Astrocyte (in vitro differentiated cells and primary cell): ENCODE data around the gene VPS13D. TPM values are rescaled to one million over a fixed set of nuclear protein-coding genes. Genes with fewer than 3 reads are reported as not detected.

Experiments
- DNase-seq: peaks from one replicate; pipeline ENCODE4 v3.0.0-alpha.2; 2010; ENCODE audit warnings: low read depth
- FAIRE-seq: peaks from 2 replicates; lab custom pipeline; 2011; peaks lifted over from hg19 to GRCh38; lab: Jason Lieb, UNC
- H2AFZ ChIP-seq: 2 replicates; pipeline ENCODE4 v1.6.0; 2012; ENCODE audit warnings: low read depth, low read length, inconsistent platforms
- H3K27ac ChIP-seq: 2 replicates; pipeline ENCODE4 v1.5.1; 2011; ENCODE audit warnings: low read depth, low read length, inconsistent platforms
- H3K27me3 ChIP-seq: 2 replicates; pipeline ENCODE4 v1.6.0; 2011; ENCODE audit warnings: low read length, inconsistent platforms; ENCODE audit not compliant: insufficient read depth
- H3K36me3 ChIP-seq: 2 replicates; pipeline ENCODE4 v1.5.1; 2011; ENCODE audit warnings: low read length, inconsistent platforms; ENCODE audit not compliant: insufficient read depth
- H3K4me1 ChIP-seq: 2 replicates; pipeline ENCODE4 v1.5.1; 2011; ENCODE audit warnings: low read length, inconsistent platforms; ENCODE audit not compliant: insufficient read depth
- H3K4me2 ChIP-seq: 2 replicates; pipeline ENCODE4 v1.6.0; 2012; ENCODE audit warnings: low read length, inconsistent platforms
- H3K4me3 ChIP-seq: 2 replicates; pipeline ENCODE4 v1.5.1; 2011; ENCODE audit warnings: low read depth, mild to moderate bottlenecking, low read length, inconsistent platforms; ENCODE audit not compliant: insufficient read depth
- H3K79me2 ChIP-seq: 2 replicates; pipeline ENCODE4 v1.6.0; 2012; ENCODE audit warnings: mild to moderate bottlenecking, low read length, inconsistent platforms; ENCODE audit not compliant: insufficient read depth
- H3K9ac ChIP-seq: 2 replicates; pipeline ENCODE4 v1.6.0; 2012; ENCODE audit warnings: mild to moderate bottlenecking, low read length, inconsistent platforms
- H3K9me3 ChIP-seq: 2 replicates; pipeline ENCODE4 v1.5.1; 2012; ENCODE audit warnings: low read depth, mild to moderate bottlenecking, low read length, inconsistent platforms; ENCODE audit not compliant: insufficient read depth
- H4K20me1 ChIP-seq: 2 replicates; pipeline ENCODE4 v1.6.0; 2012; ENCODE audit warnings: low read length, inconsistent platforms; ENCODE audit not compliant: insufficient read depth
- H3K27ac Mint-ChIP-seq: one replicate; pipeline ENCODE4 v1.8.0; 2021; ENCODE audit warnings: mild to moderate bottlenecking, mixed read lengths; ENCODE audit not compliant: unreplicated experiment
- H3K27me3 Mint-ChIP-seq: one replicate; pipeline ENCODE4 v1.8.0; 2021; ENCODE audit warnings: low read depth, mixed read lengths; ENCODE audit not compliant: unreplicated experiment
- H3K36me3 Mint-ChIP-seq: one replicate; pipeline ENCODE4 v1.8.0; 2021; ENCODE audit warnings: low read depth, mixed read lengths; ENCODE audit not compliant: unreplicated experiment
- H3K4me1 Mint-ChIP-seq: one replicate; pipeline ENCODE4 v1.8.0; 2021; ENCODE audit warnings: low read depth, mixed read lengths; ENCODE audit not compliant: unreplicated experiment
- H3K4me3 Mint-ChIP-seq: one replicate; pipeline ENCODE4 v1.8.0; 2021; ENCODE audit warnings: mild to moderate bottlenecking, moderate library complexity, mixed read lengths; ENCODE audit not compliant: unreplicated experiment
- H3K9me3 Mint-ChIP-seq: one replicate; pipeline ENCODE4 v1.8.0; 2021; ENCODE audit warnings: mild to moderate bottlenecking, mixed read lengths; ENCODE audit not compliant: unreplicated experiment
- CTCF ChIP-seq: IDR thresholded peaks from 2 replicates; pipeline ENCODE4 v1.5.1; 2011; ENCODE audit warnings: low read depth, mild to moderate bottlenecking, inconsistent platforms, low read length, moderate library complexity; ENCODE audit not compliant: insufficient read depth
- EZH2 ChIP-seq: IDR thresholded peaks from 2 replicates; pipeline ENCODE4 v1.6.1; 2012; ENCODE audit warnings: mild to moderate bottlenecking, low read length, inconsistent platforms; ENCODE audit not compliant: insufficient read depth
- total RNA-seq: library from RNA; stranded (reverse); gene quantifications from 2 replicates; pipeline ENCODE4 v1.2.1, GENCODE V29; 2021

VPS13D gene
- total RNA-seq, 1 donor from 2014 or later: 25.9 TPM

DNA sequence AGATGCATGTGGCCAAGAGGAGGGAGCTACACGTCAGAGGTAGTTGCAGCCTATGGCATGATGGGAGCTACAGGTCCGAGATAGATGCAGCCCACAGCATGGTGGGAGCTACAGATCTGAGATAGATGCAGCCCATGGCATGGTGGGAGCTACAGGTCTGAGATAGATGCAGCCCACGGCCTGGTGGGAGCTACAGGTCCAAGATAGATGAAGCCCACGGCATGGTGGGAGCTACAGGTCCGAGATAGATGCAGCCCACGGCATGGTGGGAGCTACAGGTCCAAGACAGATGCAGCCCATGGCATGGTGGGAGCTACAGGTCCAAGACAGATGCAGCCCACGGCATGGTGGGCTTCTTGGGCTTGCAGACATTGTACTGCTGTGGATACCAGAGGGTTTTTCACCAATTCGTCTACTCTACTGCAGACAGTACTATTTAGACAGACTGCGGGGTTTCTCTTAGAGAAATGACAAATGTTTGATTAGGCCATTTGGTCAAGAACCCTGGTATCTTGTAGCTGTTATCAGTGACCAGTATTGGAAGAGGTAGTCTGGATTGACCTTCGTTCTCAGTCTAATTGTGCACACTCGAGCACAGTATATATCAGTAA is 260.8 kb downstream of the VPS13D start:
- H3K4me1 Mint-ChIP-seq: peaks cover 4% of the 10 kb centered on the region

GRCh38 chr1:12491656-12492055 is 261.8 kb downstream of the VPS13D start:
- H3K4me1 Mint-ChIP-seq: peaks cover 4% of the 10 kb centered on the region
- no peak overlapping the region for H3K9ac ChIP-seq
- H2AFZ ChIP-seq: no peak overlapping the region
- FAIRE-seq (no peak), DNase-seq (no peak)
- peaks cover 6% of the 10 kb centered on the region for H3K4me1 ChIP-seq
- H3K36me3 Mint-ChIP-seq: peaks cover 18% of the 10 kb centered on the region
- H3K36me3 ChIP-seq: no peaks in the 10 kb centered on the region
- no peak overlapping the region for H3K27ac ChIP-seq
- no peak overlapping the region for H3K4me3 ChIP-seq
- H3K9me3 Mint-ChIP-seq: no peaks in the 10 kb centered on the region
- no peaks in the 10 kb centered on the region for H3K79me2 ChIP-seq
- H3K27me3 ChIP-seq: no peaks in the 10 kb centered on the region
- H4K20me1 ChIP-seq: no peaks in the 10 kb centered on the region
- no peak overlapping the region for H3K4me2 ChIP-seq
- TF ChIP-seq EZH2 (no peak), CTCF (no peak)
- H3K27me3 Mint-ChIP-seq: no peaks in the 10 kb centered on the region
- H3K9me3 ChIP-seq: no peaks in the 10 kb centered on the region
- no peak overlapping the region for H3K4me3 Mint-ChIP-seq
- no peak overlapping the region for H3K27ac Mint-ChIP-seq

More for the DNA sequence above, 260.8 kb downstream of the VPS13D start:
- Histone ChIP-seq H3K27me3 (no peaks in the 10 kb centered on the region), H3K9me3 (no peaks in the 10 kb centered on the region), H3K79me2 (no peaks in the 10 kb centered on the region), H3K27ac (no peak overlapping the region), H2AFZ (no peak overlapping the region), H4K20me1 (no peaks in the 10 kb centered on the region), H3K4me2 (no peak overlapping the region), H3K4me1 (peaks cover 12% of the 10 kb centered on the region), H3K9ac (no peak overlapping the region), H3K4me3 (no peak overlapping the region), H3K36me3 (no peaks in the 10 kb centered on the region)
- FAIRE-seq (no peak), DNase-seq (no peak)
- Mint-ChIP-seq H3K27me3 (peaks cover 3% of the 10 kb centered on the region), H3K9me3 (no peaks in the 10 kb centered on the region), H3K4me3 (no peak overlapping the region), H3K36me3 (peaks cover 23% of the 10 kb centered on the region), H3K27ac (no peak overlapping the region)
- TF ChIP-seq CTCF: no peak
- no peak for TF ChIP-seq EZH2

DNA sequence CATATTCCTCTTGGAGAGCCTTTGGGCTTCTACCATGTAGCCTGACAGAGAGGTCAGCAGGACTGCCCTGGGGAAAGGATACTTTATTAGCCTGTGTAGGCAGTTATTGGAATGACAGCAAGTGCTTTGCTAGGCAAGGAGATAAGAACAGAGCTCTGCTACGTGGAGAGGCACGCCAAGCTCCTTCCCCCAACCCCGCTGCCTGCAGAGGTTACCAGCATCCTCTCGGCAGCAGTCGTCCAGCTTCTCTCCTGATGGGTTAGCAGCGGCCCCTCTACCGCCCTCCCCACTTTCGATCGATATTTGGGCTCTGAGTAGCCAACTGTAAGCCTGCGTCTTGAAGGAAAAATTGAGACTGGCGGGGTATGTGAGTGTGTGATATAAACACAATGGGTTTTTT is 265.9 kb downstream of the VPS13D start:
- no peak overlapping the region for H3K27ac Mint-ChIP-seq

More for the DNA sequence above, 265.9 kb downstream of the VPS13D start:
- no peak overlapping the region for H3K4me3 ChIP-seq
- DNase-seq: no peak
- FAIRE-seq: no peak
- peaks cover 2% of the 10 kb centered on the region for H3K36me3 ChIP-seq
- no peak for TF ChIP-seq CTCF
- TF ChIP-seq EZH2: no peak
- no peaks in the 10 kb centered on the region for H3K79me2 ChIP-seq
- H3K9ac ChIP-seq: no peak overlapping the region
- no peak overlapping the region for H3K4me3 Mint-ChIP-seq
- no peaks in the 10 kb centered on the region for H3K27me3 Mint-ChIP-seq
- no peaks in the 10 kb centered on the region for H3K27me3 ChIP-seq
- H3K27ac ChIP-seq: no peak overlapping the region
- H3K4me1 ChIP-seq: no peaks in the 10 kb centered on the region
- H2AFZ ChIP-seq: no peak overlapping the region
- no peaks in the 10 kb centered on the region for H3K4me1 Mint-ChIP-seq
- H3K36me3 Mint-ChIP-seq: peaks cover 18% of the 10 kb centered on the region
- no peak overlapping the region for H3K4me2 ChIP-seq
- H3K9me3 Mint-ChIP-seq: no peaks in the 10 kb centered on the region
- no peaks in the 10 kb centered on the region for H3K9me3 ChIP-seq
- H4K20me1 ChIP-seq: no peaks in the 10 kb centered on the region
